B cell (primary cell): ENCODE measurements around the gene DEXI. TPM values are rescaled to one million over a fixed set of nuclear protein-coding genes. Genes with fewer than 3 reads are reported as not detected.

Experiments
- ATAC-seq: fragments of 200-7000 bp; cut with Tn5 transposase; one replicate; pipeline ENCODE4 v1.10.0; 2021; ENCODE audit warnings: low read depth, mild to moderate bottlenecking, moderate number of reproducible peaks, moderate library complexity
- CTCF ChIA-PET: fragments of 350-600 bp; sonication (Branson Sonifier 250); formaldehyde crosslinking; loops from one replicate; lab custom pipeline; 2021; ENCODE audit warnings: antibody characterized with exemption, inconsistent platforms; lab: Charles Lee
- POLR2A ChIA-PET: fragments of 350-600 bp; sonication (Branson Sonifier 250); formaldehyde crosslinking; loops from one replicate; lab custom pipeline; 2021; ENCODE audit warnings: antibody characterized with exemption; lab: Charles Lee
- DNase-seq: peaks from one replicate; pipeline ENCODE4 v3.0.0; 2013
- H2AFZ ChIP-seq: 2 replicates; pipeline ENCODE4 v1.6.1; 2012; ENCODE audit warnings: mild to moderate bottlenecking, low read depth, low read length; ENCODE audit not compliant: insufficient read depth, poor library complexity, severe bottlenecking
- H3K27ac ChIP-seq, 2 donors: 1 replicate in 1 of 2; 2 replicates in 1 of 2; pipeline ENCODE4 v1.5.1; 2012 to 2013; ENCODE audit warnings: low read length in 2 of 2, mild to moderate bottlenecking in 2 of 2, moderate library complexity in 1 of 2
- H3K27me3 ChIP-seq, 4 experiments: fragments of 200-600 bp in 1 of 4; sonication (generic) in 1 of 4; replicated peaks in 1 of 4; 1 replicate in 2 of 4; 2 replicates in 2 of 4; pipeline versions ENCODE4 v1.6.1 to v1.7.0; 2013 to 2016; ENCODE audit warnings: low read length in 3 of 4, mild to moderate bottlenecking in 2 of 4, mixed read lengths in 1 of 4, moderate library complexity in 1 of 4; ENCODE audit not compliant: insufficient read depth in 4 of 4, control insufficient read depth in 3 of 4; ENCODE audit errors: control extremely low read depth in 1 of 4
- H3K36me3 ChIP-seq, 2 experiments: replicated peaks in 1 of 2; 1 replicate in 1 of 2; 2 replicates in 1 of 2; pipeline versions ENCODE4 v1.6.1 to v1.7.1; 2013; ENCODE audit warnings: low read length in 1 of 2; ENCODE audit not compliant: insufficient read depth in 2 of 2, control insufficient read depth in 1 of 2; ENCODE audit errors: control extremely low read depth in 1 of 2, extremely low read depth in 1 of 2
- H3K4me1 ChIP-seq, 2 donors: fragments of 200-600 bp in 1 of 2; sonication (generic) in 1 of 2; 1 replicate in 1 of 2; 2 replicates in 1 of 2; pipeline versions ENCODE4 v1.5.1 to v1.6.1; 2013 to 2017; ENCODE audit warnings: low read length in 2 of 2; ENCODE audit not compliant: control insufficient read depth in 2 of 2, insufficient read depth in 2 of 2
- H3K4me2 ChIP-seq: replicated peaks from 2 replicates; pipeline ENCODE3; 2012; ENCODE audit warnings: mild to moderate bottlenecking, low read depth, low read length; ENCODE audit not compliant: poor library complexity, severe bottlenecking
- H3K4me3 ChIP-seq, 5 experiments: fragments of 200-600 bp in 1 of 5; sonication (generic) in 1 of 5; 1 replicate in 3 of 5; 2 replicates in 2 of 5; pipeline versions ENCODE4 v1.5.1 to v1.7.0; 2011 to 2016; ENCODE audit warnings: low read length in 4 of 5, mild to moderate bottlenecking in 4 of 5, low read depth in 2 of 5, control low read depth in 1 of 5, moderate library complexity in 1 of 5; ENCODE audit not compliant: insufficient read depth in 1 of 5; ENCODE audit errors: control extremely low read depth in 1 of 5, extremely low read depth in 1 of 5
- H3K79me2 ChIP-seq: fragments of 200-600 bp; sonication (generic); one replicate; pipeline ENCODE4 v1.6.0; 2016; ENCODE audit warnings: low read length; ENCODE audit not compliant: control insufficient read depth, insufficient read depth
- H3K9ac ChIP-seq: fragments of 200-600 bp; sonication (generic); 2 replicates; pipeline ENCODE4 v1.6.1; 2017; ENCODE audit warnings: mild to moderate bottlenecking, low read length, moderate library complexity
- H3K9me3 ChIP-seq, 3 donors: one replicate each; pipeline versions ENCODE4 v1.6.1 to v1.7.1; 2013; ENCODE audit warnings: low read length in 2 of 3; ENCODE audit not compliant: control insufficient read depth in 2 of 3, insufficient read depth in 1 of 3; ENCODE audit errors: control extremely low read depth in 1 of 3
- H4K20me1 ChIP-seq: 2 replicates; pipeline ENCODE4 v1.6.0; 2012; ENCODE audit warnings: mild to moderate bottlenecking, low read length; ENCODE audit not compliant: insufficient read depth, control insufficient read depth, poor library complexity, severe bottlenecking
- H3K27ac Mint-ChIP-seq: one replicate; pipeline ENCODE4 v1.8.0; 2021; ENCODE audit warnings: mixed read lengths
- H3K27me3 Mint-ChIP-seq: one replicate; pipeline ENCODE4 v1.8.0; 2021; ENCODE audit warnings: mixed read lengths
- H3K4me1 Mint-ChIP-seq: one replicate; pipeline ENCODE4 v1.8.0; 2021; ENCODE audit warnings: mixed read lengths
- H3K4me3 Mint-ChIP-seq: one replicate; pipeline ENCODE4 v1.8.0; 2021; ENCODE audit warnings: mixed read lengths
- H3K9me3 Mint-ChIP-seq: one replicate; pipeline ENCODE4 v1.8.0; 2022; ENCODE audit warnings: mixed read lengths; ENCODE audit not compliant: insufficient read depth
- CTCF ChIP-seq: fragments of 200-600 bp; IDR thresholded peaks from one replicate; pipeline ENCODE4 v1.8.0; 2022; ENCODE audit warnings: antibody characterized with exemption, mild to moderate bottlenecking
- EZH2 ChIP-seq: IDR thresholded peaks from 2 replicates; pipeline ENCODE4 v1.6.1; 2012; ENCODE audit warnings: borderline replicate concordance, low read depth, mild to moderate bottlenecking, moderate library complexity, low read length; ENCODE audit not compliant: insufficient read depth, poor library complexity, severe bottlenecking
- WGBS: methylation state at CpG from one replicate; pipeline ENCODE4 v1.1.5; 2013; ENCODE audit warnings: missing lambda C conversion rate; ENCODE audit not compliant: insufficient coverage; 5-methylcytosine and 5-hydroxymethylcytosine counted together
- intact Hi-C: fragments of 100-400 bp; cut with micrococcal nuclease; formaldehyde crosslinking; loops from one replicate; pipeline ENCODE4 v1.10.0; 2022
- polyA plus RNA-seq: library from polyadenylated mRNA; depleted of rRNA; stranded (reverse); fragments of >200 nt; gene quantifications from 2 replicates; pipeline ENCODE4 v1.2.3, GENCODE V29; 2012
- total RNA-seq, 2 donors: library from RNA; stranded (reverse); fragments of 120-200 nt in 1 of 2; gene quantifications; 1 replicate in 1 of 2; 2 replicates in 1 of 2; pipeline versions ENCODE4 v1.2.3 to v1.2.4, GENCODE V29; 2013 to 2022

DEXI gene
- total and polyA plus RNA-seq, 2 donors (not counting 1 experiment from before 2014, with no cell fraction given): 9.1 to 17.7 TPM

- ATAC-seq (no peak), DNase-seq (no peak)
- no peaks in the 10 kb centered on the region for H3K9me3 Mint-ChIP-seq
- WGBS: 75% methylated on average over 5 of the region's 6 CpGs
- H4K20me1 ChIP-seq: peaks cover 9% of the 10 kb centered on the region
- no peak overlapping the region for H3K4me2 ChIP-seq
- no peak overlapping the region for H3K9ac ChIP-seq
- H3K4me1 ChIP-seq: peaks cover 9 to 25% of the 10 kb centered on the region in 2 donors
- H3K4me3 ChIP-seq: no peak overlapping the region
- H3K36me3 ChIP-seq: peaks cover 3 to 36% of the 10 kb centered on the region in 2 experiments
- H3K79me2 ChIP-seq: peaks cover 21% of the 10 kb centered on the region
- CTCF ChIA-PET: interaction anchor here (1.1 to 5.9 kb wide), 9 partner anchors 10 to 373 kb away, joined by 3 to 64 read pairs (median 5); partner anchors contain the start of gene SOCS1
- H3K27me3 Mint-ChIP-seq: no peaks in the 10 kb centered on the region
- peaks cover 55% of the 10 kb centered on the region for H3K4me1 Mint-ChIP-seq
- H3K27ac Mint-ChIP-seq: no peak overlapping the region
- POLR2A ChIA-PET: no interaction called here
- no peak overlapping the region for H3K4me3 Mint-ChIP-seq
- intact Hi-C loops: loop anchor here (5.0 kb wide), 1 partner anchor 123 kb away; no protein-coding TSS in a partner anchor
- H3K27me3 ChIP-seq: no peaks in the 10 kb centered on the region
- H3K27ac ChIP-seq: no peak overlapping the region
- TF ChIP-seq CTCF (no peak), EZH2 (no peak)
- no peaks in the 10 kb centered on the region for H3K9me3 ChIP-seq
- H2AFZ ChIP-seq: no peak overlapping the region
Measured at GRCh38 chr16:10984509-10984908, 42.2 kb upstream of the DEXI start.

GRCh38 chr16:10983159-10983558 is 40.9 kb upstream of the DEXI start:
- H3K36me3 ChIP-seq: peaks cover 8 to 39% of the 10 kb centered on the region in 2 experiments
- H3K4me2 ChIP-seq: peak overlapping the region; percentile 31
- no peaks in the 10 kb centered on the region for H3K9me3 ChIP-seq
- Mint-ChIP-seq H3K27me3 (no peaks in the 10 kb centered on the region), H3K4me3 (peak overlapping the region; percentile 82), H3K9me3 (no peaks in the 10 kb centered on the region), H3K4me1 (peaks cover 50% of the 10 kb centered on the region), H3K27ac (peak overlapping the region; percentile 84)
- H3K9ac ChIP-seq: no peak overlapping the region
- peaks cover 9 to 25% of the 10 kb centered on the region in 2 donors for H3K4me1 ChIP-seq
- H4K20me1 ChIP-seq: peaks cover 5% of the 10 kb centered on the region
- no peak overlapping the region for H3K4me3 ChIP-seq
- peaks cover 9% of the 10 kb centered on the region for H3K79me2 ChIP-seq
- no peak overlapping the region for H2AFZ ChIP-seq
- TF ChIP-seq CTCF (no peak), EZH2 (no peak)
- ChIA-PET POLR2A (interaction anchor here (1.1 to 1.5 kb wide), 2 partner anchors 269 to 273 kb away, joined by 3 to 4 read pairs; partner anchors contain the start of gene SOCS1), CTCF (interaction anchor here (0.6 to 5.9 kb wide), 28 partner anchors 10 to 679 kb away, joined by 3 to 64 read pairs (median 4); partner anchors contain the start of gene SOCS1)
- WGBS: 75% methylated on average over 8 of the region's 8 CpGs
- no peaks in the 10 kb centered on the region for H3K27me3 ChIP-seq
- DNase-seq: peak; percentile 29
- ATAC-seq: no peak
- intact Hi-C loops: loop anchor here (5.0 kb wide), 1 partner anchor 124 kb away; no protein-coding TSS in a partner anchor
- H3K27ac ChIP-seq: no peak overlapping the region
